Peyer's patch (tissue), 4 donors: Measurements from ENCODE around the gene ARMC2.

Experiments used
- POLR2A ChIP-seq, 2 donors: fragments of 450-650 bp; IDR thresholded peaks; one replicate each; pipeline ENCODE4 v1.5.1; 2017; ENCODE audit warnings: antibody characterized with exemption in 2 of 2, mild to moderate bottlenecking in 2 of 2, moderate library complexity in 2 of 2
- TF ChIP-seq, protein P1 (sequence below), 6 experiments: fragments of 450-650 bp in 4 of 6; fragments of 200-600 bp in 2 of 6; sonication (generic) in 1 of 6; IDR thresholded peaks; one replicate each; pipeline ENCODE4 v1.5.1; 2017 to 2019; ENCODE audit warnings: antibody characterized with exemption in 6 of 6, mild to moderate bottlenecking in 3 of 6, moderate library complexity in 1 of 6

DNA sequence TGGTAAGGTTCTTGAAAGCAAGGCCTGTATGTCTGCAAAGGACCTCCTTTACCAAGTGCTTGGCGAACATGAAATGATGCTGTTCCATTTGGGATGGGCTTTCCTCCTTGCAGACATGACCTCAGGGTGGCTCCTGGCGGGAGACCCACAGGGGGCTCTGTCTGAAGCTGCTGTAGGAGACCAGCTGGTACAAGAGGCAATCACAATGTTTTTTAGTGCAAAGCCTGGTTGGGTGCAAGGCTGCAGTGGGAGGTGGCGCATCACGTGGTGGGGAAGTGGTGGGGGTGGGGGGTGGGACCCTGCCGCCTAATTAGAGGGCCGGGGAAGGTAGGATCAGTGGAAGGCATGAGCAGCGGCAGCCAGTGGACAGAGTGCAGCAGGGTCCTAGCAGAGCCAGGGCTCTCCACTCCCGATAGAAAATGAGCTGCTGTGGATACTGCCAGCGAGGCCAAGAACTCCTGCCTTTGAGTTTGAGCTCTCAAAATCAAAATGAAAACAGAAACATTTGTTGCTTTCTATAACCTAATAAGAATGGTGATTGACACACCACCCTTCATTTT, 9.1 kb upstream of the ARMC2 start:
- TF ChIP-seq, protein P1, sequence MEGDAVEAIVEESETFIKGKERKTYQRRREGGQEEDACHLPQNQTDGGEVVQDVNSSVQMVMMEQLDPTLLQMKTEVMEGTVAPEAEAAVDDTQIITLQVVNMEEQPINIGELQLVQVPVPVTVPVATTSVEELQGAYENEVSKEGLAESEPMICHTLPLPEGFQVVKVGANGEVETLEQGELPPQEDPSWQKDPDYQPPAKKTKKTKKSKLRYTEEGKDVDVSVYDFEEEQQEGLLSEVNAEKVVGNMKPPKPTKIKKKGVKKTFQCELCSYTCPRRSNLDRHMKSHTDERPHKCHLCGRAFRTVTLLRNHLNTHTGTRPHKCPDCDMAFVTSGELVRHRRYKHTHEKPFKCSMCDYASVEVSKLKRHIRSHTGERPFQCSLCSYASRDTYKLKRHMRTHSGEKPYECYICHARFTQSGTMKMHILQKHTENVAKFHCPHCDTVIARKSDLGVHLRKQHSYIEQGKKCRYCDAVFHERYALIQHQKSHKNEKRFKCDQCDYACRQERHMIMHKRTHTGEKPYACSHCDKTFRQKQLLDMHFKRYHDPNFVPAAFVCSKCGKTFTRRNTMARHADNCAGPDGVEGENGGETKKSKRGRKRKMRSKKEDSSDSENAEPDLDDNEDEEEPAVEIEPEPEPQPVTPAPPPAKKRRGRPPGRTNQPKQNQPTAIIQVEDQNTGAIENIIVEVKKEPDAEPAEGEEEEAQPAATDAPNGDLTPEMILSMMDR (IDR thresholded peaks at IDR 0.05), result no peak
- no peak for TF ChIP-seq POLR2A (IDR thresholded peaks at IDR 0.05)
